ENCODE data around the gene B4GALT3. TPM values are rescaled to one million over a fixed set of nuclear protein-coding genes. Genes with fewer than 3 reads are reported as not detected.

The B4GALT3 gene
- total and polyA plus RNA-seq, 2 of the 8 experiments (the other 6 are each of a cell fraction or from before 2014, with no cell fraction given) = 42.3 to 43.0 TPM

DNA sequence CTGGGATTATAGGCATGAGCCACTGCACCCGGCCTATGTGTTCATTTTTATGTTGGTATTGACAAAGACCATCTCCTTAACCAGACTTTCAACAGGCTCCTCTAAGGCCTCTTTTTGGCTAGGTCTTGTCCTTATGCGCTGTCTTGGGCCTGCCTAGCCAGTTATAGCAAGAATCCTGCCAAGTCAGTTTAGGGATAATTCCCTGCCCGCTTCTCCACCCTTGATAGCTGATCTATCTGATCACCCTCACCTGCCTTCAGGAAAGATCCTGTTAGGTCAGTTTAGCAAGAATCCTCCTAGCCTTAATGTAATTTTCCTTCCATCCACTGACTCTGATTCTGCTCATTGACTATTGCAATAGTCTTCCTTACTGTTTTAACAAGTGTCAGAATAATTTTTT is 2.4 kb upstream of the B4GALT3 start:
- H2BK12ac ChIP-seq (ENCODE audit: low read depth, low read length) = no peak overlapping the region
- H2BK20ac ChIP-seq (ENCODE audit: low read length) = no peak overlapping the region
- FAIRE-seq = no peak
- H2BK5ac ChIP-seq (ENCODE audit: low read depth, low read length) = no peak overlapping the region
- no peak overlapping the region for H3K27ac ChIP-seq (ENCODE audit: low read depth, low read length)
- H2BK15ac ChIP-seq (ENCODE audit: low read length) = no peak overlapping the region
- no peak overlapping the region for H4K5ac ChIP-seq (ENCODE audit: insufficient read length, low read depth, low read length)
- peaks cover 0 to 4% of the 10 kb centered on the region in 2 experiments; a peak in 1 of 4 replicates for H3K79me2 ChIP-seq (ENCODE audit: control insufficient read depth in 1 of 2, insufficient read depth in 2 of 2, low read length in 2 of 2)
- no peak overlapping the region for H2AFZ ChIP-seq (ENCODE audit: low read length)
- H3K27me3 ChIP-seq (replicated peaks in 1 of 4; ENCODE audit: control insufficient read depth in 3 of 4, extremely low read depth in 1 of 4, insufficient read depth in 3 of 4, low read length in 3 of 4) = no peaks in the 10 kb centered on the region
- POLR2A ChIA-PET (ENCODE audit: partially characterized antibody) = interaction anchor here (0.6 to 1.6 kb wide), 5 partner anchors 17 to 233 kb away, joined by 3 to 5 read pairs (median 4); partner anchors contain the start of gene NDUFS2
- peaks cover 2% of the 10 kb centered on the region; the same call in 1 of the 2 replicates for H3K23me2 ChIP-seq (ENCODE audit: low read depth, low read length)
- H3K79me1 ChIP-seq (ENCODE audit: low read depth, low read length) = peaks cover 4% of the 10 kb centered on the region
- DNase-seq (ENCODE audit: low read depth in 1 of 2, low spot score in 2 of 2) = no peak
- CTCF ChIA-PET (ENCODE audit: partially characterized antibody) = interaction anchor here (1.0 to 5.5 kb wide), 7 partner anchors 9 to 202 kb away, joined by 3 to 37 read pairs (median 4); partner anchors contain the start of genes ADAMTS4 and PPOX
- no peak overlapping the region for H3K4me2 ChIP-seq (ENCODE audit: insufficient read depth in 1 of 2, low read depth in 2 of 2, low read length in 2 of 2)
- H2BK120ac ChIP-seq (replicated peaks; ENCODE audit: low read depth, low read length) = no peak overlapping the region
- H3K4me3 ChIP-seq (ENCODE audit: extremely low read depth in 1 of 4, insufficient read depth in 2 of 4, low read depth in 3 of 4, low read length in 4 of 4) = no peak overlapping the region
- H3K23ac ChIP-seq (ENCODE audit: insufficient read length) = no peak overlapping the region
- H4K8ac ChIP-seq (ENCODE audit: extremely low read depth, insufficient read depth, low read length) = no peak overlapping the region
- H4K91ac ChIP-seq (replicated peaks; ENCODE audit: insufficient read length, low read length) = no peak overlapping the region
- peaks cover 0 to 9% (median 2%) of the 10 kb centered on the region in 4 experiments; a peak in 4 of 8 replicates for H3K36me3 ChIP-seq (ENCODE audit: control insufficient read depth in 2 of 4, insufficient read depth in 4 of 4, low read length in 3 of 4)
- peaks cover 0 to 13% (median under 1%) of the 10 kb centered on the region in 4 experiments; a peak in 3 of 7 replicates for H3K4me1 ChIP-seq (replicated peaks in 1 of 4; ENCODE audit: control insufficient read depth in 3 of 4, insufficient read depth in 4 of 4, low read length in 3 of 4)
- H3K56ac ChIP-seq (replicated peaks; ENCODE audit: insufficient read length, low read depth, low read length) = no peak overlapping the region
- no peak overlapping the region for H2AK5ac ChIP-seq (ENCODE audit: low read depth, low read length)
- peaks cover 0 to 4% of the 10 kb centered on the region in 2 experiments for H4K20me1 ChIP-seq (replicated peaks in 1 of 2; ENCODE audit: control insufficient read depth in 1 of 2, insufficient read depth in 2 of 2, low read length in 2 of 2)
- H3K9ac ChIP-seq (replicated peaks in 1 of 4; ENCODE audit: extremely low read depth in 1 of 4, low read depth in 3 of 4, low read length in 3 of 4) = no peak overlapping the region
- WGBS, 2 experiments (ENCODE audit: extremely low coverage in 1 of 2, insufficient coverage in 1 of 2, insufficient read length in 1 of 2, insufficient replicate concordance in 2 of 2, low coverage in 1 of 2, low lambda C conversion rate in 2 of 2, missing lambda C conversion rate in 1 of 2) = 100% methylated on average over 3 of the region's 3 CpGs; no CpG with 5 or more reads in 1 of the 2 experiments
- no peak overlapping the region for H3K14ac ChIP-seq (ENCODE audit: insufficient read length)
- no peak overlapping the region for H3K4ac ChIP-seq (replicated peaks; ENCODE audit: insufficient read length, low read depth, low read length)
- H3K18ac ChIP-seq (ENCODE audit: extremely low read depth, low read length) = no peak overlapping the region
- H3K9me3 ChIP-seq (ENCODE audit: insufficient read depth in 2 of 2, low read depth in 1 of 2, low read length in 1 of 2) = no peaks in the 10 kb centered on the region
- no peak for TF ChIP-seq EZH2 (IDR thresholded peaks at IDR 0.05; ENCODE audit: low read depth, low read length, severe bottlenecking)
- TF ChIP-seq CHD2 (IDR thresholded peaks at IDR 0.05; ENCODE audit: low read length) = no peak
- TF ChIP-seq SAP30 (IDR thresholded peaks at IDR 0.05; ENCODE audit: insufficient read depth, insufficient replicate concordance, low read length) = no peak
- TF ChIP-seq, protein P1, sequence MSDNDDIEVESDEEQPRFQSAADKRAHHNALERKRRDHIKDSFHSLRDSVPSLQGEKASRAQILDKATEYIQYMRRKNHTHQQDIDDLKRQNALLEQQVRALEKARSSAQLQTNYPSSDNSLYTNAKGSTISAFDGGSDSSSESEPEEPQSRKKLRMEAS (IDR thresholded peaks at IDR 0.05) = no peak

All from H1 (cell line).